Measurements from ENCODE around the gene OTUB2.

DNA sequence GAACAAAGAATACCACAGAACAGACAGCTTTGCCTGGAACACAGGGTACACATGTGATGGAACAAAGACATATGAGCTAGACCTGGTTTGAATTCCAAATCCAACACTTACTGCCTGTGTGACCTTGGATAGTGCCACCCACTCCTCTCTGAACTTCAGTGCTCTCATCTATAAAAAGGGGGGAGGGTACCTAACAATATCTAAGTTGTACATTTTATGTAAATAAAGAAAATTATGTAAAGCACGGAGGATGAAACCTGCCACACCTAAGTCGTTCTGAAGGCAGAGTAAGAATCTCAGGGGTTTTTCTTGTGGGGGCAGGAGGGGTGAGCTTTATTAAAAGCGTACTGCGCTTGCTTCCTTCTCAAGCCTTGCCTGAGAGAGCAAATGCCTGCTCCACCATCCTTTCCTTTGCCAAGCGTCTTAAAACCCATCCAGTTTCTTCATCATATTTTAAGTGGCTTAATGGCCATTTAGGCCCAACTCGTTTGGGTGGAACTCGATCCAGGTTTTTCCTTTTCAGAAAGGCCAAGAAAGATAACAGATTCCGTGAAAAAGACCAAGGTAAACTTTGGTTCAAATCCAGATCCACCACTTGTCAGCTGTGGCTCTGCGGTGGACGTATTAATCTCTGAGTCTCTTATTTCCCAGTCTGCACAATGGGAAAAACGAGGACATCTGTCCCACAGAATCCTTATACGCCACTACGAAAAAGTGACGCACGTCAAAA lies 53.9 kb downstream of the OTUB2 start:
- TF ChIP-seq CTCF (optimal IDR thresholded peaks at IDR 0.05 in 1 of 3, IDR thresholded peaks at IDR 0.05 in 1 of 3, conservative IDR thresholded peaks at IDR 0.05 in 1 of 3; ENCODE audit: extremely low read depth in 1 of 3, insufficient read depth in 2 of 3, low read length in 3 of 3) (no peak), EZH2 (IDR thresholded peaks at IDR 0.05; ENCODE audit: low read length) (no peak)
